SK-MEL-5 (cell line): ENCODE results near the gene DBH. TPM values are rescaled to one million over a fixed set of nuclear protein-coding genes. Genes with fewer than 3 reads are reported as not detected.
A peak's percentile ranks its signal among the peaks of the same experiment; 100 is the strongest.

Source experiments
- DNase-seq: peaks from one replicate; pipeline ENCODE4 v3.0.0-alpha.2; 2016; ENCODE audit warnings: low read depth, low spot score
- in situ Hi-C: cut with HindIII; loops from 2 replicates; pipeline ENCODE4 v1.10.0; 2016; ENCODE audit warnings: low sequenced_read_pairs, high pct_unique_total_duplicates, low pct_unique_long_range_greater_than_20kb
- total RNA-seq: library from RNA; depleted of rRNA; stranded (reverse); fragments of >200 nt; shearing (Covaris generic); gene quantifications from 2 replicates; pipeline ENCODE4 v1.2.3, GENCODE V29; 2014

Gene DBH
- total RNA-seq, 1 experiment from 2014 or later = not detected

DNA sequence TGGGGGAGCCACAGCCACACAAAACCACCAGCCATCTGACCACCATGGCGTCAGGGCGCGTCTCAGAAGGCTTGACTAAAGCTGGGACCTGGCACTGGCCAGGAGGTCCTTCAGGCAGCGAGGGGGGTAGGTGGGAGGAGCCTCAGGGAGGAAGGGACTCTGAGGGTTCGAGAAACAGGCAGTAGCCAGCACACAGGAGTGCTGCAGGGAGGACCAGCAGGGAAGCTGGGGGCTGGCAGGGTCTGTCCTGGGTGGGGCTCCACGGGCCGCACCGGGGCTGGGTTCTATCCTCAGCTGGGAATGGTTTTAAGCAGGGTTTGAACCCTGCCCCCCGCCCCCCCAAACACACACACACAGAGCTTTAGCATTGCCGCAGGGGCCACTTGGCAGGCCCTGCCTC is 34.4 kb upstream of the DBH start:
- in situ Hi-C loops = no loop called here
- DNase-seq = no peak

GRCh38 chr9:133602277-133602676 is 33.9 kb upstream of the DBH start:
- no peak for DNase-seq
- in situ Hi-C loops = no loop called here

DNA sequence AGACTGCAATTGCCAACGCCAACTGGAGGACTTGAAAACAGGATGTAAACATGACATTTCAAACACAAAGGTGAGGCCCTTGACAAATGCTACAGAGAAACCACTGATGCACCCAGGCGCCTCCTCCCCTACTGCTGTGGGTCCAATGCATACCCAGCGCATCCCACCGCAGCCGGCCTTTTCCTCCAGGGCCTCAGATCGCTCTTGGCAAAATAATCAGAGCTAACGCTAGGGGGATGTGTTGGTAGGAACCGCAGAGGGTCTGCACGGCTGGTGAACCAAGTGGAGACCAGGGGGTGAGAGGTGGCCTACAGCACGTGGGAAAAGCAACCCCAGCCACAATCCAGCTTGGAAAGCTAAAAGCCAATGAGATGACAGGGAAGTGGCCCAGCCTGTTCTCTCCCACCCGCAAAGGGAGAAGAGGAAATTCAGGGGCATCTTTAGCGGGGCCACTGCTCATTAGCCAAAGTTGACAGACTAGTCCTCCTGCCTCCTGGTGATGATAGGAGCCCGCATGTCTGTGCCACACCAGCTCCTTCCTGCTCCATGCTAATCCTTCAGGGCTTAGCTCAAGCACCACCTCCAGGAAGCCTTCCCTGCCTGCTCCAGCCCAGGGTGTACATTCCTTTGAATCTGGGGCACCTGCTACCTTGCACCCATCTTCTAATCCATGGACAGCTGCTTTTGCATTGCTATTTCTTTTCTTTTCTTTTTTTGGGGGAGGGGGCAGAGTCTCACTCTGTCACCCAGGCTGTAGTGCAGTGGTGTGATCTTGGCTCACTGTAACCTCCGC is 32.8 kb upstream of the DBH start:
- in situ Hi-C loops = no loop called here
- no peak for DNase-seq

DNA sequence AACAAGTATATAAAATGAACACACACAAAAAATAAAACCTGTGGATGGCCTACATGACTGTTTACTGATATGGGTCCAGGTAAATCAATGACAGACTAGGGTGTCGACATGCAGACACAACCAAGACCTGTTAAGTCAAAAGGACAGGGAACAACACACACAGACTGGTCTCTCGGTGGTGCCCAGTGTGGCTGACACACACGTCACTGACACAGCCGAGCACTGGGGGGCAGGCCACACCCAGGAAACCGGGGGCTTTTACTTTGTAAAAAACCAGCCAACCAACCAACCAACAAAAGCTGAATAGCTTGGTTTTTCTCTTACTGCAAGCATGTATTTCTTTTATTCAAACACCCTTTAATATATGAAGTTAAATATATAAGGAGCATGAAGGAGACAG is 31.9 kb upstream of the DBH start:
- DNase-seq = no peak
- in situ Hi-C loops = no loop called here

DNA sequence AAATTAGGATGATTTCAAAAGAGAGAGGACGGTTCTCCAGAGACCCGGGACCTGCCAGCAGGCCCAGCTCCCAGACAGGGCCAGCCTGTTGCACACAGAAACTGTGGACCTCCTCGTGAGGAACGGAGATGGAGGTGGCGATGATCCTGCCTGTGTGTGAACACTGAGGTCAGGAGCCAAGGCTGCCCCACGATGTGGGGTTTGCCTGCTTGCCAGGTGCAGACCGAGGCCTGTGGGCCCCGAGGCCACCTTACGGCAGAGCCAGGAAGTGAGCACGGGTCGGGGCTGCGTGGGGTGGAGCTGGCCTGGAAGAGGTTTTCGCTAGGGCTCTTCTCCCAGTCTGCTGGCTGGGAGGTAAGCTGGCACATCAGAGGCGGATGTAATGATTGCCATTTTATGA is 31.3 kb upstream of the DBH start:
- in situ Hi-C loops = no loop called here
- no peak for DNase-seq

GRCh38 chr9:133605446-133605845 is 30.7 kb upstream of the DBH start:
- in situ Hi-C loops = no loop called here
- DNase-seq = no peak

- in situ Hi-C loops = no loop called here
Measured at GRCh38 chr9:133605856-133606707, 30.1 kb upstream of the DBH start.

DNA sequence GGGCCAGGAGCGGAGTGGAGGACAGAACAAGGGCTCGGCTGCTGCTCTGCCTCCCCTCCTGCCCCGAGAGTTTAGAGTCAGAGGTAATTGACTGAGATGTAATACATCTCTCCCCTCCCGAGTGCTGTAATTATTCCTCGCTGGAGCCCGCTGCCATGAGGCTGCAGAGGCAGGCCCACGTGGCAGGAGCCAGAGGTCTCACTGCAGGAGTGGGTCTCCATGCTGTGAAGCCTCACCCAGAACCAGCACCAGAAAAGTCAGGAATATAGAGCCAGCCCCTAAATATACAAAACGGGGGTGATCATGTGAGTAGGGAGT is 29.5 kb upstream of the DBH start:
- DNase-seq = no peak
- in situ Hi-C loops = no loop called here

More at GRCh38 chr9:133605856-133606707, 30.1 kb upstream of the DBH start:
- no peak for DNase-seq

DNA sequence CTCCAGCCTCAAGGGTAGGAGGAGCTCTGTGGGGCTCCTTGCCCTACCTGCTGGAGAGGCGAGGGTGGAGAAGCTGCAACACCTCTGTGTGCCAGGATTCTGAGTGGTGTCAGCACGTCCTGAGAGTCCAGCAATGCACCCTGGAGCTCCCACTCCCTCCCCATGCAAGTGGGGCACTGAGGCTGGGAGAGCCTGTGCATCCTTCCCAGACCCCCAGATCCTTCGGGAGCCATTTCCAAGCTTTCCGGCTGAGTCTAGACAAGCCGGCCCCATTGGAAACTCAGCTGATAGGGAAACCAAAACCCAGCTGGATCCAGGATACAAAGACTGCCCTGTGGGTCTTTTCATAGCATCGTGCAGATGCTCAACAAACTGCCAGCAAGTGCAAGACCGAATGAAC is 28.8 kb upstream of the DBH start:
- DNase-seq = no peak
- in situ Hi-C loops = no loop called here

GRCh38 chr9:133607976-133608375 is 28.2 kb upstream of the DBH start:
- in situ Hi-C loops = no loop called here

GRCh38 chr9:133608382-133608781 is 27.8 kb upstream of the DBH start:
- DNase-seq = no peak
- in situ Hi-C loops = no loop called here

More at GRCh38 chr9:133607976-133608375, 28.2 kb upstream of the DBH start:
- DNase-seq = no peak

GRCh38 chr9:133608889-133609288 is 27.3 kb upstream of the DBH start:
- no peak for DNase-seq
- in situ Hi-C loops = no loop called here

GRCh38 chr9:133609311-133610098 is 26.7 kb upstream of the DBH start, which contains the start of gene FAM163B:
Gene FAM163B (minus strand): TSS chr9:133609389. CDS start chr9:133580223, 29,166 bp downstream.
- in situ Hi-C loops = no loop called here
- DNase-seq = peak; percentile 9

GRCh38 chr9:133610845-133611244 is 25.3 kb upstream of the DBH start:
- in situ Hi-C loops = no loop called here
- DNase-seq = no peak

DNA sequence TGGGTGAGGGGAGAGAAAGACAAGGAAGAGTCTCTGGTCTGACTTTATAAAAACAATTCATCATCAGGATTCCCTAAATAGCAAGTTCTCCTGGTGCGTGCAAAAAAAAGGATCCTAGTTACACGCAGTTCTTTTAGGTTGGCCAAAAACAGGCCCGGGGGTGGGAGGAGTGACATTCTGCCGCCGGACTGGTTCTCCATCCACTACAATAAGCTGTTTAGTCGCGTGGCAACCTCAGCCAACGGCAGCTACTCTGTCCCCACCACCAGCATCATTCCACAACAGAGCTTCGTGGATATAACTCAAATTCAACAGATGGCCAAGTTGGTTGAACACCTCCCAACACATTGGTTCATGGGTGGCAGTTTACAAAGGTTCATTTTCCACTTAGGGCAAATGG is 24.1 kb upstream of the DBH start:
- in situ Hi-C loops = no loop called here
- DNase-seq = no peak

- no peak for DNase-seq
- in situ Hi-C loops = no loop called here
Measured at GRCh38 chr9:133612816-133613215, 23.3 kb upstream of the DBH start.

DNA sequence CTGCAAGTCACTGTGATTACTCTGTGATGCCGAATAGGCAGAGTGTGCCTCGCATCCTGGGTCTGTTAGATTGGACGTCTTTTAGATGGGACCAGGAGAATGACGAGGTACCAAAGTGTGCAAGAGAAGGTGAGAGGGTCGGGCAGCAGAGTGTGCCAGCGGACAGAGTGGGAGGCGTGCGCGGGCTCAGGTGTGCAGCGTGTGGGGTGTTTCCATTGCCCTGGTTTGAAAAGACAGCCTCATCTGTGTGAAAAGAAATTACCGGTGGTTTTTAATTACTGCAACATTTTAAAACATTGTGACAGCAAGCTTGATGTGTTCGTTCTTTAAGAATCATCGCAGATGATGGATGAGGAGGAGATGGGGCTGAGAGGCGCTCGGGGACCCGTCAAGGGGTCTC is 22.7 kb upstream of the DBH start:
- DNase-seq = no peak
- in situ Hi-C loops = no loop called here

- no peak for DNase-seq
- in situ Hi-C loops = no loop called here
Measured at GRCh38 chr9:133614056-133614455, 22.1 kb upstream of the DBH start.
